ENCODE data around the gene HES7. TPM values are rescaled to one million over a fixed set of nuclear protein-coding genes. Genes with fewer than 3 reads are reported as not detected.

HES7 gene
- total RNA-seq, 2 donors from 2014 or later: 0.67 TPM; not detected in 1

- no peak for DNase-seq (ENCODE audit: low spot score)
- intact Hi-C loops (cut with DNase I): no loop called here
Observed at GRCh38 chr17:8084250-8084649, 39.7 kb downstream of the HES7 start.

DNA sequence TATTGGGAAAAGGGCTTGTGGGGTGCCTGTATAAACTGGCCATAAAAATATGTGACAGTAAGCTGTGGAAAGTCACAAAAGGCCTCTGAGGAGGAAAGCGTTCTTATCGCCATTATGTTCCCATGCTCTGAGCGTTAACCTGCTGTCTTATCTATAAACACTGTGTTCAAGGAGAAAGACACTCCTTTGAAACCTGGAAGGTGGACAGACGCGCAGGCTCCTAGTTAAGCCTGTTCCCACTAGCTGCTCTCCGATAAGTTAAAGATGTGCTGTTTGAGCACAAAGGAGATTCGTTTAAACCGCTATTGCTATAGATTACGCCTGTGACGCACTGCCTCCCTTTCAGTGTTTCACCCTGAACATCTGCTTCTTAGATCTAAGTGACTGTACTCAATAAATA is 41.6 kb downstream of the HES7 start:
- intact Hi-C loops (cut with DNase I): no loop called here
- no peak for DNase-seq (ENCODE audit: low spot score)

GRCh38 chr17:8081876-8082275 is 42.0 kb downstream of the HES7 start:
- DNase-seq (ENCODE audit: low spot score): no peak
- intact Hi-C loops (cut with DNase I): no loop called here

- intact Hi-C loops (cut with DNase I): no loop called here
- DNase-seq (ENCODE audit: low spot score): no peak
Observed at GRCh38 chr17:8080799-8081219, 43.1 kb downstream of the HES7 start.

- intact Hi-C loops (cut with DNase I): no loop called here
Observed at GRCh38 chr17:8080208-8080798, 43.6 kb downstream of the HES7 start.

DNA sequence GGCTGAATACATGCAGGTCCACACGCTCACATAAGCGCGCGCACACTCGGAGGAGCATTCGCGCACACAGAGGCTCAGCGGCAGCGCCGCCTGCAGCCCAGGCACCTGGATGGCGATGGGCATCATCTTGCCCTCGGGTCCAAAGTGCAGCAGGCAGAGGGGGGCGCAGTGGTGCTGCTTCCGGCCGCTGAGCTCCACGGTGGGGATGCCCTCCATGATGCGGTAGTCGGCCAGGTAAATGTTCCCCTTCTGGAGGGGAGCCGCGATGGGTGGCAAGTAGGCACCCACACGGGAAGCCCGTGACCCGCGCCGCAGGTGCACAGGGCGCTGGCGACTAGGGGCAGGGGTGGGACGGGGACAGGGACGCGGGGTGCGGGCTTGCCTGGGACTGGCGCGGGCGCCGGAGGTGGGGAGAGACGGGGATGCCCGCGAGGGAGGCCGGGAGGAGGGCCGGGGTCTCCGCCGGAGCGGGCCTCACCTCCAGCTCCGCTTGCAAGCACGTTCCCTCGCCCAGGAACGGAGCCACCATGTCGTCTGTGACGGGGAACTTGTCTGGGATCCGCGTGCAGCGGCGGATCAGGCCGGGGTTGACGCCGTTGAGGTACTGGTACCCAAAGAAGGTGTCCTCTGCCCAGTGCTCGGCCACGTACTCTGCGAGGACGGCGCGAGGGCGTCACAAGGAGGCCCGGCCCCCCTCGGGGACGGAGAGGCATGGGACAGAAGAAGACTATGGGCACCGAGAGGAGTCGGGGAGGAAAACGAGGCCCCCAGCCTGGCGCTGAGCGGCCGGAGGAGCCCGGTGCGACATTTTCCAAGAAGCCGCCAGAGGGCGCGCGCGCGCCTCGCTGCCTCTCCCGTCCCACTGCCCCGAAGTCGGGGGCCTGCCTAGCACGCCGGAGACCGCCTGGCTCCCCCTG is 44.4 kb downstream of the HES7 start:
- intact Hi-C loops (cut with DNase I): loop anchor here in 1 of 2 donors (10.0 kb wide), 1 partner anchor 225 kb away; no protein-coding TSS in a partner anchor
- DNase-seq (ENCODE audit: low spot score): peak; percentile 92

More at GRCh38 chr17:8080208-8080798, 43.6 kb downstream of the HES7 start:
- peak; percentile 40 for DNase-seq (ENCODE audit: low spot score)

GRCh38 chr17:8077939-8078338 is 46.0 kb downstream of the HES7 start:
- intact Hi-C loops (cut with DNase I): loop anchor here in 1 of 2 donors (10.0 kb wide), 1 partner anchor 227 kb away; no protein-coding TSS in a partner anchor
- peak; percentile 41 for DNase-seq (ENCODE audit: low spot score)

DNA sequence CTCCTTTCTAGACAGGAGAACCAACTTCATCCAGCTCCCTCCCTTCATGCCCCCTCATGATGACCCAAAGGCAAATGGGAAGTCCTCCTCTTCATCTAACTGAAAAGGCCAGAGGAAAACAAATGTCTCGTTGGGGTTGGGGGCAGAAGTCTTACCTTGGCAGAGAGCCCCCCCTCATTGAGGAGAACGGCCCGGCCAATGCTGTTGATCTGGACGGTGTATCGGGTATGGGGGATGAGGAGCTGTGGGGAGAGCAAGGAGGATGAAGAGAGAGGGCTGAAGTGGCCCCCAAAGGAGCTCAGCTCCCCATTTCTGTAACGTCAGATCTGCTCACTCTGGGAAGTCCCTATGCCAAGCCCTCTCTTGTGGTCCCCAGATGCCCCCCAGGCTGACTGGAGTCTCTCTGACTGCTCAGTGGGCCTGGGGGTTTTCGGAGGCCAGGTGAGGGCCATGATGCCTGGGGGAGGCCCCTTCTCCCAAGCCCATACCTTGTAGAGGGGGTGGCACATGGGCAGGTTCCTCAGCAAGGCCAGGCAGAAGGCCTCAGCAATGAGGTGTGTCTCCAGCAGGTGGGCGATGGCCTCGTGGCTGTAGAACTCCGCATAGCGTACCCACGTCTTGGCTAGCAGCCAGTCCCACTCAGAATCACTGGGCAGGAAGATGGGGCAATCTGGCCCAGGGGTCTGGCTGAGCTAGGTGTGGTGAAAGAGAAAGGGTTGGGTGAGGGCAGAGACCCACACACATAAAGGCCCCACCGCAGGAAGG is 47.2 kb downstream of the HES7 start:
- intact Hi-C loops (cut with DNase I): loop anchor here in 1 of 2 donors (10.0 kb wide), 1 partner anchor 228 kb away; no protein-coding TSS in a partner anchor
- peak; percentile 77 for DNase-seq (ENCODE audit: low spot score)

DNA sequence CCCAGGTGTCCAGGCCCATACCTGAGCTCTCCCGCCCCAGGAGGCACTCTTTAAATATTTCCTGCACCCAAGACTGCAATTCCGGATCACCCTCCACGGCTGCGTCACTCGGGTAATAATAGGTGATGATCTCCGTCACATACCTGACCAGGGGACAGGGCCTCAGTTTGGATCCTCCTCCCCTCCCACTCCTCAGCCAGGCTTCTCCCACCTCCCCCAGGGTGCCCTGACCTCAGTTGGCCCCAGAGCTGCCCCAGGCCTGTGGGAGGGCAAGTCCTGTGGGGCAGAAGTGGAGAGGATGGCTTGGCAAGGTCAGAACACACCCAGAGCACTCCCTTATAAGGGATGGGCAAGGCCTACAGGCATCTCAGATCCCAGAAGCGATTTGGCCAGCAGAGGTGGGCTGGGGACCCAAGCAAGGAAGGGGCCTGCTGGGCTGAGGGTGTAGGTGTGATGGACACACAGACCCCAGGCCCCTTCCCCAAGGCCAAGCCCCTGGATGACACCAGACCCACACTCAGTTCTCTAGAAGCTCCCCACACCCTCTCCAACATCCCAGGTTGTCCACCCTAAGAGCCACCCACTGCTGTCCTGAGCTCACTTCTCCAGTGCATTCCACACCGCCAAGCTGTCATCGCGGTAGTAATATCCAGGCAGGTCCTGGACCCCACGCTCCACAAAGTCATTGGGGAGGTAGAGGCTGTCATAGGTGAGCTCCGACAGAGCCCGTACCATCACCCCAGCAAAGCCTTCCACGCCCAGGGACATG is 48.1 kb downstream of the HES7 start:
- DNase-seq (ENCODE audit: low spot score): peak; percentile 76
- intact Hi-C loops (cut with DNase I): loop anchor here in 1 of 2 donors (10.0 kb wide), 1 partner anchor 229 kb away; no protein-coding TSS in a partner anchor

DNA sequence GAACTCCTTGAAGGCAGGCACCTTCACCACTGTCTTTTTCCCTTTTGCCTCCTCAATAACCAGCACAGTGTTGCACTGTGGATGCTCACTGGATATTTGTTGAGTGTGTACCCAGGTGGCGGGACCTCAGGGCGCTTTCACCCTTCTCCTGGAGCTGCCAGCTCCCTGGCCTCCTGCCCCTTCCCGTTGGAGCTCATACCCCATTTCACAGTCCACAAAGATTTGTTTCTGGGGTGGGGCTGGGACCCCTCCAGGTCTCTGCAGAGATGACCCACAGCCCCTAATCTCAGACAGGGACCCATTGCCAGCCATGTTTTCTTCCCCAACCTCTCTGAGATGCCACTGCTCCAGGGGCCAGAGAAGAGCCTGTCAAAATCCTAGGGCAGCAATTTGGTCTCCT is 48.8 kb downstream of the HES7 start:
- intact Hi-C loops (cut with DNase I): loop anchor here in 1 of 2 donors (10.0 kb wide), 1 partner anchor 230 kb away; no protein-coding TSS in a partner anchor
- DNase-seq (ENCODE audit: low spot score): peak; percentile 43

DNA sequence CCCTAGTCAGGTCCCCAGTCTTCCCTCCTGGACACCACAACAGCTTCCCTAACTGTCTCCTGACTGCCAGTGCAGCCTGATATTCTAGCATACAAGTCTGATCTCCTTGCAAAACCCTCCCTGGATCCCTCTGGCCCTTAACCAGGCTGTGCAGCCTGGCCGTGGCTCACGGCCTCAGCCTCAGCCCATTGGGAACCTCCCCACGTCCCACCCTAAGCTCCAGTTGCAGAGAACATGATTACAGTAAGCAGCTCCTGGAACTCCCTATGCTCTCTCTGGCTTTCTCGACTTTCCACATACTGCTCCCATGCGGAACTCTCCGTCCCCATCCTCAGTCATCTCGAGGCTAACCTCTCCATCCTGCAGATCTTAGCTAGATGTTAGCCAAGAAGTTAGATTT is 49.4 kb downstream of the HES7 start:
- intact Hi-C loops (cut with DNase I): loop anchor here in 1 of 2 donors (10.0 kb wide), 1 partner anchor 230 kb away; no protein-coding TSS in a partner anchor
- DNase-seq (ENCODE audit: low spot score): no peak

DNA sequence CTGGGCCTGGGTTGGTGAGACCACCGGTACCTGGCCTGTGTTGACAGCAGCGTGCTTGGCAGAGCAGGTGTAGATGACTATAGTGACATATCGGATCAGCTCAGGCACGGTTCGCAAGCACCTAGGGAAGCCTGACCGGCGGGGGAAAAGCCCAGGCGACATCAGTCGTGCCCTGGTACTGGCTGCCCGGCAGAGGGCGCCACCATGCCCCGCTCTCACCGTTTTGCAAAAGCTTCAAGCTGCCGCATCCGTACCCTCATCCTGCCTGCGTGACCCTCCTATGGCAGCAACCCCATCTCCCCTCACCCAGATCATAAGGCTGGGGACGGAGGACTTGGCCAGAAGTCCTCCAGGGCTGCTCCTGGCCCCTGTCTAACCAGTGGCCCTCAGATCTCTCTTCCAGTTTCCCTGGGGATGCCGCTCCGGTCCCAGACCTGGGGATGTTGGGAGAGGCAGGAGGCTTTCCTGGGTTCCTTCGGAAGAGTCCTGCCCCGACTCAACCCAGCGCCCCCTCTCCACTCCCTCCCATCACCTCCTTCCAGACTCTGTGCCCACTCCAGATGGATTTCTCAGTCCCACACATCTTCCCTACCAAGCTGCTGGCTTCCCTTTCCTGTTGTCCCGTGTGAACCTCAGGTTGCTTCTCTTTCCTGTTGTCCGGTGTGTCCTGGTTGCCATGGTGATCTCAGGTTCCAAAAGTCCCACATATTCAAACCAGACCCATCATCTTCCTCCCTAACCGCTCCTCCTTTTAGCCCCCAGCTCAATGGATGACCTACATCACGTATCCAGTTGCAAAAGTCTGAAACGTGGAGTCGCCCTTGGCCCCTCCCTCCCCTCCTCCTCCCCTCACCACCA is 50.0 kb downstream of the HES7 start:
- peak; percentile 89 for DNase-seq (ENCODE audit: low spot score)
- intact Hi-C loops (cut with DNase I): loop anchor here in 1 of 2 donors (10.0 kb wide), 1 partner anchor 231 kb away; no protein-coding TSS in a partner anchor

DNA sequence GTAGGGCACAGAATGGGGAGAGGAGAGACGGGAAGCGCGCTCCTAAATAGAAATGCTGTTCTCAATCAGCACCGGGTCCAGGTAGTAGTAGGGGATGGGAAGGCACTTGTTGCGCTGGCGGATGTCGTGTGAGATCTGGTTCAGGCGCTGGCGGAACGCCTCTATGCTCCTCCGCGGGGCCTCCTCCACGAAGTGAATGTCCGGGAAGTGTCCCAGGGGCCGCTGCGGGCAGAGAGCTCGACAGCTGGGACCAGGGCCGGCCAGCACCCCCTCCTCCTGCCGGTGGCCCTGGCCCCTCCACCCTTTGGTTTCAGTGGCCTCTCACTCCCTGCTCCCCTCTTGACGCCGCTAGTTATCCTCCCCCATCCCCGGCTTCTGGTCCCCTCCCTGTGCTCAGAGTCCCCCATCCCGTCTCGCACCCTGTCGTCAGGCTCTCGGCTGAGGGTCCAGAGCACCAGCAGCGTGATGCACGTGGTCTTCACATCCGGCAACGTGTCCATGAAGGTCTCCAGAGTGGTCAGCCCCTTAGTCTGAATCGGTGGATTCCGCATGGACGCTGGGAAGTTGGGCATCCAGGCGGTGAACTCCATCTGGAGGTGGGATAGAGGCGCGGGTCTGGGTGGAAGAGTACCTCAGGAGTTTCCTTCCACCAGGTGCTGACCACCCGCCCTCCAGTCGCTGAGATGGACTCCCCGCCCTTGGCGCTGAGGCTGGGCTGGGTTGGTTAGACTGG is 51.0 kb downstream of the HES7 start:
- DNase-seq (ENCODE audit: low spot score): peak; percentile 79
- intact Hi-C loops (cut with DNase I): loop anchor here in 1 of 2 donors (10.0 kb wide), 1 partner anchor 232 kb away; no protein-coding TSS in a partner anchor

GRCh38 chr17:8072341-8072728 is 51.6 kb downstream of the HES7 start:
- intact Hi-C loops (cut with DNase I): loop anchor here in 1 of 2 donors (10.0 kb wide), 1 partner anchor 232 kb away; no protein-coding TSS in a partner anchor
- peak; percentile 63 for DNase-seq (ENCODE audit: low spot score)

- peak; percentile 62 for DNase-seq (ENCODE audit: low spot score)
- intact Hi-C loops (cut with DNase I): loop anchor here in 1 of 2 donors (10.0 kb wide), 1 partner anchor 233 kb away; no protein-coding TSS in a partner anchor
Observed at GRCh38 chr17:8071496-8071895, 52.4 kb downstream of the HES7 start.
